Left forelimb (tissue), 1 donor: Measurements from ENCODE around the gene TMEM37.

Experiments used
- DNase-seq: peaks from one replicate; pipeline ENCODE4 v3.0.0-alpha.2; 2018; ENCODE audit warnings: low spot score

TMEM37 gene

GRCh38 chr2:119433636-119434327 is 2.1 kb downstream of the TMEM37 start:
- no peak for DNase-seq

GRCh38 chr2:119434664-119435063 is 3.0 kb downstream of the TMEM37 start:
- DNase-seq = no peak

GRCh38 chr2:119435081-119435952 is 3.7 kb downstream of the TMEM37 start:
- no peak for DNase-seq

- no peak for DNase-seq
Observed at GRCh38 chr2:119435953-119436297, 4.3 kb downstream of the TMEM37 start.

GRCh38 chr2:119436993-119437772 is 5.5 kb downstream of the TMEM37 start:
- DNase-seq = no peak

GRCh38 chr2:119438128-119438656 is 6.5 kb downstream of the TMEM37 start:
- no peak for DNase-seq

- DNase-seq = no peak
Observed at GRCh38 chr2:119438726-119439284, 7.2 kb downstream of the TMEM37 start.

GRCh38 chr2:119439574-119440500 is 8.2 kb downstream of the TMEM37 start:
- no peak for DNase-seq

- DNase-seq = no peak
Observed at GRCh38 chr2:119440501-119440870, 8.8 kb downstream of the TMEM37 start.

GRCh38 chr2:119440873-119441272 is 9.2 kb downstream of the TMEM37 start:
- DNase-seq = no peak

GRCh38 chr2:119441376-119442225 is 9.9 kb downstream of the TMEM37 start:
- DNase-seq = no peak

- DNase-seq = no peak
Observed at GRCh38 chr2:119442226-119442619, 10.6 kb downstream of the TMEM37 start.

GRCh38 chr2:119442850-119443249 is 11.2 kb downstream of the TMEM37 start:
- no peak for DNase-seq

- DNase-seq = no peak
Observed at GRCh38 chr2:119446037-119446436, 14.4 kb downstream of the TMEM37 start.

- DNase-seq = no peak
Observed at GRCh38 chr2:119448427-119449141, 16.9 kb downstream of the TMEM37 start.

- DNase-seq = no peak
Observed at GRCh38 chr2:119449521-119449920, 17.9 kb downstream of the TMEM37 start.

GRCh38 chr2:119451336-119452050 is 19.8 kb downstream of the TMEM37 start:
- no peak for DNase-seq

- DNase-seq = no peak
Observed at GRCh38 chr2:119453972-119454593, 22.4 kb downstream of the TMEM37 start.
